WERI-Rb-1 (cell line): ENCODE results near the gene RMRP.

Experiments used
- DNase-seq: peaks from one replicate; pipeline ENCODE4 v3.0.0-alpha.2; 2020
- H3K27ac ChIP-seq: fragments of 250-450 bp; sonication (Bioruptor Pico); 2 replicates; pipeline ENCODE4 v1.5.1; 2020; ENCODE audit warnings: mild to moderate bottlenecking, moderate library complexity
- H3K27me3 ChIP-seq: fragments of 250-450 bp; sonication (Bioruptor Pico); 2 replicates; pipeline ENCODE4 v1.5.1; 2021; ENCODE audit warnings: mild to moderate bottlenecking, low read depth, moderate library complexity; ENCODE audit not compliant: insufficient read depth, severe bottlenecking
- H3K36me3 ChIP-seq: fragments of 250-450 bp; sonication (Bioruptor Pico); 2 replicates; pipeline ENCODE4 v1.5.1; 2020; ENCODE audit warnings: mild to moderate bottlenecking, moderate library complexity
- H3K4me3 ChIP-seq: 2 replicates; pipeline ENCODE4 v1.5.1; 2011; ENCODE audit warnings: low read depth, mild to moderate bottlenecking, control low read depth, low read length
- H3K9me3 ChIP-seq: fragments of 250-450 bp; sonication (Bioruptor Pico); 2 replicates; pipeline ENCODE4 v1.5.1; 2021; ENCODE audit warnings: mild to moderate bottlenecking, moderate library complexity; ENCODE audit not compliant: severe bottlenecking
- TF ChIP-seq, protein P1 (sequence below): IDR thresholded peaks from 2 replicates; pipeline ENCODE4 v1.5.1; 2011; ENCODE audit warnings: low read depth, mild to moderate bottlenecking, control low read depth, inconsistent platforms, low read length

Gene RMRP

DNA sequence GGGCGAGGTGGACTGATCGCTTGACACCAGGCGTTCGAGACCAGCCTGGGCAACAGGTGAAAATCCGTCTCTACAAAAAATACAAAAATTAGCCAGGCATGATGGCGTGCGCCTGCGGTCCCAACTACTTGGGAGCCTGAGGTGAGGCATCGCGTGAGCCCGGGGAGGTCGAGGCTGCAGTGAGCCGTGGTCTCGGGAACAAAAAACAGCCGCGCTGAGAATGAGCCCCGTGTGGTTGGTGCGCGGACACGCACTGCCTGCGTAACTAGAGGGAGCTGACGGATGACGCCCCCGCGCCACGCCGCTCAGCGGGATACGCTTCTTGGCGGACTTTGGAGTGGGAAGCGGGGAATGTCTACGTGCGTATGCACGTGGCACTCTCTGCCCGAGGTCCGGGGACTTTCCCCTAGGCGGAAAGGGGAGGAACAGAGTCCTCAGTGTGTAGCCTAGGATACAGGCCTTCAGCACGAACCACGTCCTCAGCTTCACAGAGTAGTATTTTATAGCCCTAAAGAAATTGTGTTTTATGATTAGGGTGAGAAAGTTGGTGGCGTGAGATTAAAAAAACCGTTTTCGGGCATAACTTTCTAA is at the start of gene RMRP:
TSS of gene RMRP (minus strand) at position 474 of the 591 bp plus-strand sequence.
- peak; percentile 99 for DNase-seq
- H3K27ac ChIP-seq = peak within 1 kb of the TSS; percentile 98
- no peaks in the 10 kb centered on the region for H3K27me3 ChIP-seq
- H3K36me3 ChIP-seq = peaks cover 29% of the 10 kb centered on the region
- H3K4me3 ChIP-seq = peak within 1 kb of the TSS; percentile 80
- no peaks in the 10 kb centered on the region for H3K9me3 ChIP-seq
- TF ChIP-seq, protein P1, sequence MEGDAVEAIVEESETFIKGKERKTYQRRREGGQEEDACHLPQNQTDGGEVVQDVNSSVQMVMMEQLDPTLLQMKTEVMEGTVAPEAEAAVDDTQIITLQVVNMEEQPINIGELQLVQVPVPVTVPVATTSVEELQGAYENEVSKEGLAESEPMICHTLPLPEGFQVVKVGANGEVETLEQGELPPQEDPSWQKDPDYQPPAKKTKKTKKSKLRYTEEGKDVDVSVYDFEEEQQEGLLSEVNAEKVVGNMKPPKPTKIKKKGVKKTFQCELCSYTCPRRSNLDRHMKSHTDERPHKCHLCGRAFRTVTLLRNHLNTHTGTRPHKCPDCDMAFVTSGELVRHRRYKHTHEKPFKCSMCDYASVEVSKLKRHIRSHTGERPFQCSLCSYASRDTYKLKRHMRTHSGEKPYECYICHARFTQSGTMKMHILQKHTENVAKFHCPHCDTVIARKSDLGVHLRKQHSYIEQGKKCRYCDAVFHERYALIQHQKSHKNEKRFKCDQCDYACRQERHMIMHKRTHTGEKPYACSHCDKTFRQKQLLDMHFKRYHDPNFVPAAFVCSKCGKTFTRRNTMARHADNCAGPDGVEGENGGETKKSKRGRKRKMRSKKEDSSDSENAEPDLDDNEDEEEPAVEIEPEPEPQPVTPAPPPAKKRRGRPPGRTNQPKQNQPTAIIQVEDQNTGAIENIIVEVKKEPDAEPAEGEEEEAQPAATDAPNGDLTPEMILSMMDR = 0 out of 2 replicates have a peak, but pooled peaks have one; percentile 26

DNA sequence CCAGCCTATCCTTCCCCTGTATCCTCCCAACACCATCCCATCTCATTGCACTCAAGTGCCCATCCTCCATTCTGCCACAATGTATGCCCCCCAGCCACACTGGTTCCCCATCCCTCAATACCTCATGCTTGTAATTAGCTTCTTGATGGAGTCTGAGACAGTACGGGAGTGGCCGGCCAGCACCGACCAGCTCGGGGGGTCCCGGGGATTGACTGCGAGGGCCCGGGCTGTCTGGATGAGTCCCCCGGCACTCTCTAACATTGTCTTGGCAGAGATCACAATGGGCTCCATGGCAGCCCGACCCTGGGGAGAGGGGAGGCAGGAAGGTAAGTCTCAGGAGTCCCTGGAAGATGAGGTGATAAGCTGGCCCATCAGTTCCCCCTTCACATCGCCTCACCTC is 49.1 kb upstream of the RMRP start:
- Histone ChIP-seq H3K9me3 (no peaks in the 10 kb centered on the region), H3K27me3 (no peaks in the 10 kb centered on the region), H3K27ac (no peak overlapping the region), H3K36me3 (peaks cover 92% of the 10 kb centered on the region), H3K4me3 (no peak overlapping the region)
- DNase-seq = no peak
- TF ChIP-seq, protein P1 = no peak

DNA sequence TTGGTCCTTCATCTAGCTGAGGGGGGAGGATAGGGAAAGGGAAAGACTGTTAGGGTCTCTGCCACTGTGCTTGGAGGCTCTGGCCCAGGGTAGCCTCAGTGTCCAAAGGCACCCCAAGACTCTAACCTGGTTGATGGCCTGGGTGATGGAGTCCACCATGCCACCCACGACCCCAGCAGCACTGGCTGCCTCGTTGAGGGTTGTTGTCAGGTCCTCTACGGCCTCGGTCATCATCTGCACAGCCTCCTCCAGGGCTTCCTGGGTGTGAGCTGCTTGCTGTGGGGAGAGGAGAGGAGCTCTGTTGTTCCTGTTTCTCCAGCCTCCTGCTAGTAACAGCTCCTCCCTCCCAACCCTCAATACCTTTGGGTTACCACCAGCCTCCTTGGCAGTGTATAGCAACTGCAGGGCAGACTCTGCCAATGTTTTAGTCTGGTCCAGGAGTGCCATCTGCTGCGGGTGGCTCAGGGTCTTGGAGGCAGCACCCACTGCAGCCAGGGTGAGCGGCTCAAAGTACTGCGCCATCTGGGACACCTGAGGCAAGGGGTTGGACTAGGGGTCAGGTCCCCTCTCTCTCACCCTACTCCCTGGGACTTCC is 48.1 kb upstream of the RMRP start:
- no peaks in the 10 kb centered on the region for H3K27me3 ChIP-seq
- no peak overlapping the region for H3K27ac ChIP-seq
- H3K36me3 ChIP-seq = peaks cover 93% of the 10 kb centered on the region
- no peak overlapping the region for H3K4me3 ChIP-seq
- TF ChIP-seq, protein P1 = no peak
- no peak for DNase-seq
- H3K9me3 ChIP-seq = no peaks in the 10 kb centered on the region

DNA sequence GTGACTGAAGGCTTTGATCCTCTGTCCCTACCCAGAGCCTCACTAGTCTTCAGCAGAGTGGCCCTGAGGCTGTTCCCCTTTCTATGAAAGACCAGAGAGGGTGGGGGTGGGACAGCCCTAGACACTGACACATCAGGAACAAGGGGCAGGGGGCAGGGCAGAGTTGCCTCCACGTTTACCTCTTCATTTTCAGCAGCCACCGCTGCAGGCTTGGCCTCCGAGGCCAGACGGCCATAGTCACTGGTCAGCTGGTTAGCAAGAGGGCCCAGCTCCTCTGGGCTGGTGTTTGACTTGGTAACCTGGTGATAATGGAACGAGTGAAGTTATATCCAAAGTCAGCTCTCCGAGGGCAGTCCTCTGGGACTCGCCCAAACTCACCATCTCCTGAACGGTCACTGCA is 47.6 kb upstream of the RMRP start:
- no peak overlapping the region for H3K27ac ChIP-seq
- DNase-seq = no peak
- TF ChIP-seq, protein P1 = no peak
- no peak overlapping the region for H3K4me3 ChIP-seq
- no peaks in the 10 kb centered on the region for H3K27me3 ChIP-seq
- H3K36me3 ChIP-seq = peaks cover 93% of the 10 kb centered on the region
- H3K9me3 ChIP-seq = no peaks in the 10 kb centered on the region

DNA sequence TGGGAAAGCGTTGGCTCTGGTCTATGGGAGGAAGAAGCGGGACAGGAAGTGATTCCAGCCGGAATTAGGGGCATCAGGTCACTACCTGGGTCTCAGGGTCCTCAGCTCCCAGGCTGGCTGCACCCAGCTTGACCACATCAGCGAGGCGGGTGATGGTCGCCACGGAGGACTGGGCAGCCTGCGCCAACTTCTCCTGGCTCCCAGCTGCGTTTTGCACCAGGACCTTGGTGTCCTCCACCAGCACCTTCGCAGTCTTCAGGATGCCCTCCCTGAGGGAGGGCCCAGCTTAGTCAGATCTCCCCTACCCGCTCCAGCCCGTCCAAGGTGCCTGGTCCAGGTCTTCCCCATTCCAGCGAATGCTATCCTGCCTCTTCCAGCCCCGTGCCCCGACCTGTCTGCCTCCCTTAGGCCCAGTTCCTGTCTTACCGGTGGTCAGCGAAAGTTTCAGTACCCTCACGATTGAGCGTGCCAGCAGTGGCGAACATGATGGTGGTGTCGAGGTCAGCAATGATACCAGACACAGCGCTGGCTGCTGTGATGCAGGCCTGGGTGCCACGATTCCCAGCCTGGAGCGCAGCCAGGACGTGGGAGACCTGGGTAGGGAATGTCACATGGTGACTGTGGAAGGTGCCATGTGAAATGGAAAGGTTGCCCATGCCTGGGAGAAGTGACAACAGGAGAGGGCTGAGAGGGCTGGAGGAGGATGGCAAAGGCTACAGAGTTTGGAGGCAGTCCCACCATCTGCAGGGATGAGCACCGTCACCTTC is 46.3 kb upstream of the RMRP start:
- Histone ChIP-seq H3K27ac (no peak overlapping the region), H3K36me3 (peaks cover 94% of the 10 kb centered on the region), H3K4me3 (no peak overlapping the region), H3K9me3 (no peaks in the 10 kb centered on the region), H3K27me3 (no peaks in the 10 kb centered on the region)
- DNase-seq = no peak
- TF ChIP-seq, protein P1 = no peak
